Activated CD8-positive, alpha-beta memory T cell treated with anti-CD3 and anti-CD28 coated beads for 36 hours (primary cell): ENCODE results near the gene KLHL42. TPM values are rescaled to one million over a fixed set of nuclear protein-coding genes. Genes with fewer than 3 reads are reported as not detected.

Source experiments
- CTCF ChIA-PET: fragments of 350-600 bp; sonication (Branson Sonifier 250); formaldehyde crosslinking; loops from one replicate; lab custom pipeline; 2021; ENCODE audit warnings: antibody characterized with exemption; lab: Charles Lee
- POLR2A ChIA-PET: fragments of 350-600 bp; sonication (Branson Sonifier 250); formaldehyde crosslinking; loops from one replicate; lab custom pipeline; 2021; ENCODE audit warnings: antibody characterized with exemption; lab: Charles Lee
- total RNA-seq, 2 experiments: library from RNA; stranded (reverse); gene quantifications; one replicate each; pipeline ENCODE4 v1.2.3, GENCODE V29; 2021

KLHL42 gene
- total RNA-seq, 2 experiments from 2014 or later, result 15.0 to 15.2 TPM

DNA sequence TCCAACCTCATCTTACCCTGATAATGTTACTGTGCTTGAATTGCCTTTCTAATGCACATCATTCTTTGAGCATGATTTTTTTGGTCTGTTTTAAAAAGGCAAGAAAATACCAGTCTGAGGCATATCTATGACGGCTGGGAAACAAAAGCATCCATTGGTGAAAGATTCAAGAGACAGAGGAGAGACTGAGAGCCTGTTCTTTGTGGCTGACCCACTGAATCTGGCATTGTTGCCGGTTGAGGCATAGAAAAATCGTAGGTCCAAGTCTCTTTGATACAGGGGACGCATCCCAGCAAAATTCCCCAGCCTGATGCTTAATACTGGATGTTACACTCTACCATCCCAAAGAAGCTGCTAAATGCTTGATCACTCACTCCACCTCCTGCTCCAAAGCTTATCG is 2.9 kb upstream of the KLHL42 start:
- CTCF ChIA-PET, result interaction anchor here (1.0 to 1.2 kb wide), 2 partner anchors 17 to 45 kb away, joined by 3 to 4 read pairs; no protein-coding TSS in a partner anchor
- POLR2A ChIA-PET, result no interaction called here

DNA sequence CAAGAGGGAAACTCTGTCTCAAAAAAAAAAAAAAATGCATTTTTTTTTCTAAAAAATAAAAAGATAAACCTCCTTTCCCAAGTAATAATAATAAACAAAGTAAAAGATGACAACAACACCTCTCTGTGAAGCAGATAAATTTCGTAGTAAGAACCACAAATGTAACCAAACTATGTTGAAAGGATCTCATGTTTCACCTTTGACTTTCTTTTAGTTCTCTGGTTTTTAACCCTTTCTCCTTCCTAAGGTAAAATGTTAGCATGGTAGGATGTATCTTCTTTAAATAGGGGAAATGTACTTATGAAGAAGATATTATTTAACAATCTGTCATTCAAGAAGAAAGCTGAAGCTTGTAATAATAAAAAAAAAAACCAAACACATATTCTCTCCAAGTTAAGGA is 1.8 kb upstream of the KLHL42 start:
- POLR2A ChIA-PET, result interaction anchor here (0.7 kb wide), 1 partner anchor 95 kb away, joined by 3 read pairs; no protein-coding TSS in a partner anchor
- CTCF ChIA-PET, result no interaction called here

DNA sequence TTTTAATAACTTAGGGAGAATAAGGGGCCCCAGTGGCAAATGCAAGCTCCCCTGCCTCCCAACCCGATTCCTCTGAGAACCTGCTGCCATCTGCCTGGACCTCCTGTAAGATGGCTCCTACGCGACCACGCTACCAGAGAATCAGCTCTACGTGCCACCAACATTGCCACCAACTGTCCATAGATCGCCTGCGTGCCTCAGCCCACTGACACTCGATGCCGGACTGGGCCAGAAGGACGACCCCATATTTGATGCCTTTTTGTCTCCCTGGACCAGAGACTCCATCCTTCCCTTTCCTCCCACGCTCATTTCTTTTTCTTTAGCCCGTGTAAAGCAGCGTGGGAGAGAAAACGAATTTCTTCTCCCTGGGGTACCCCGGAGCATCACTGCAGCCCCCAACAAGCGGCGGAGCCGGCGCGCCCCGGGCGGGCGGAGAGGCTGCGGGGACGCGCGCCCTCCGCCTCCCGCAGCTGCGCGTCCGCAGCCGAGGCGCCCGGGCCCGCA is 565 bp upstream of the KLHL42 start:
- POLR2A ChIA-PET, result interaction anchor here (0.9 to 2.2 kb wide), 2 partner anchors 42 to 69 kb away, joined by 3 to 9 read pairs; partner anchors contain the start of gene MRPS35
- CTCF ChIA-PET, result interaction anchor here (0.7 to 2.6 kb wide), 3 partner anchors 9 to 1161 kb away, joined by 3 to 15 read pairs (median 3); no protein-coding TSS in a partner anchor

DNA sequence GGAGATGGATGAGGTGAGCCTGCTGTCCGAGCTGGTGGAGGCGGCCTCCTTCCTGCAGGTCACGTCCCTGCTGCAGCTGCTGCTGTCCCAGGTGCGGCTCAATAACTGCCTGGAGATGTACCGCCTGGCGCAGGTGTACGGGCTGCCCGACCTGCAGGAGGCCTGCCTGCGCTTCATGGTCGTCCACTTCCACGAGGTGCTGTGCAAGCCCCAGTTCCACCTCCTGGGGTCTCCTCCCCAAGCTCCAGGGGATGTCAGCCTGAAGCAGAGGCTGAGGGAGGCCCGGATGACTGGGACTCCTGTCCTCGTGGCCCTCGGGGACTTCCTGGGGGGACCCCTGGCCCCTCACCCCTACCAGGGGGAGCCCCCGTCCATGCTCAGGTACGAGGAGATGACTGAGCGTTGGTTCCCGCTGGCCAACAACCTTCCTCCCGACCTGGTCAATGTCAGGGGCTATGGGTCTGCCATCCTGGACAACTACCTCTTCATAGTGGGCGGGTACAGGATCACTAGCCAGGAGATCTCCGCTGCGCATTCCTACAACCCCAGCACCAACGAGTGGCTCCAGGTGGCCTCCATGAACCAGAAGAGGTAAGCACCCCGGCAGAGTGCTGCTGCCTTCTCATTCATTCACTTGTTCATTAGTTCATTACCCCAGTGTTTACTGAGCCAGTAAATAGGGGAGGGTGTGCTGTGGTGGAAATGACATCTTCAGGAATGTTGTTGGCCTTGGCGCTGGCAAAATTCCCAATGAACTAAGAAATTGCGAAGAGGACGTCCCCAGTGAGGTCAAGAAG is 777 bp downstream of the KLHL42 start:
- ChIA-PET POLR2A (interaction anchor here (2.2 kb wide), 1 partner anchor 41 kb away, joined by 9 read pairs; no protein-coding TSS in a partner anchor), CTCF (interaction anchor here (1.2 to 2.6 kb wide), 2 partner anchors 10 to 40 kb away, joined by 3 to 15 read pairs; no protein-coding TSS in a partner anchor)

DNA sequence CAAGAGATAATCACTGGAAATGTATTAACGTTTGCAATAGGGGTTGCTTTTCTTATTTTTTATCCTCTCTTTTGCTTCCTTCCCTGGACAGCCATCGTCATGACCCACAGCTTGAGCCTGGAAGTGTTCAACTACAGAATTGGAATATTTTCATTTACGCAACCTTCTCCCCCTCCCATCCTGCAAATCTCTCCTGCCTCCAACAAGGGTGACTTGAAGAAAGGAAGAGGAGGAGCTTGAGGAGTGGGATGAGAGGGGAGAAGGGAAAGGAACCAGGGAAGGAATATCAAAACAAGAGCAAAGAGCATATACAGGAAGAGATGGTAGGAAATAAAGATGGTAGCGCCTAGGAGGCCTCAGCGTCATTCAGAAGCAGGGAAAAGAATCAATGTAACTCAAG is 1.6 kb downstream of the KLHL42 start:
- CTCF ChIA-PET, result no interaction called here
- POLR2A ChIA-PET, result no interaction called here

DNA sequence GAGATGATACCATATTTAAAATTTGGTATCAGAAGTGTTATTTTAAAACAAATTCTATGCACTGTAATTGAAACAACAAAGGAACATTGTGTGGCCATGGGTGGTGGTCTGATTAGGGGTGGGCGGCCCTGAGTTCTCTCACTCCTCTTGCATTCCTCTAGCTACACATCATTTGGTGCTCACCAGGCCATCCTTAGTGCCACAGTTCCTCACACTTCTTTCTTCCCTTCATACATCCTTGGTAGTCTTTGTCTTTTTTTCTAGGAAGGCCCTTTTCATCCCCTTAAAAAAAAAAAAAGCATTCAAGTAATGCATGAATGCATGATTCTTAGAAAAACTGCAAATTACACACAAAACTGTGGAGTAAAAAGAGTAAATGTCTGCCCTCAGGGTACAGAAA is 2.4 kb downstream of the KLHL42 start:
- ChIA-PET CTCF (no interaction called here), POLR2A (no interaction called here)

DNA sequence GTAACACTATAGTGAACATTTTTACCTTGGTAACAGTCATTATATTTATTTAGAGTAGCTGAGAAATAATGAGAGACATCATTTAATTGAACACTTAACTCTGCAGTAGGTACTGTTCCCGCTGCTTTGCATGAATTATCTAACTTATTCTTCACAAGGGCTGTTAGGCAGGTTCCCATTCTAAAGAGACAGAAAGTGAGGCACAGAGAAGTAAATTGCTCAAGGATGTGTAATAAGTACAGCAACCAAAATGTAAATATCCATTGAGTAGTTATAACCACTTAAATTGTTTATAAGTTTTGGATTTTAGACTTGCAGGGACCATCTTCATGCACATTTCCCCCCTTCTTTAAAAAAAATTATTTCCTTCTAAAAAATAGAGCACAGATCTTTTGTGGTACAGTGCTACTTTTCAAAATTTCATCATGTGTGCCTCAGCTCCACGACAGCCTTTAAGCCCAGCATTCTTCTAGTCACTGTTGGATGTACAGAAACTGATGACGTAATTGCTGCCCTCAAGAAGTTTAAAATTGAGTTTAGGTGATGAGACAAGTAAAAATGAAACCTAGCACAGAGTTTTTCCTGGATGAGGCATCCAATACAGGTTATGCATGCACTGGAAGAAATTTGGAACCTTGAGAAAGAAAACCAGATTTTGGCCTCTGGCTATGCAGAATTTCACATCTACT is 6.0 kb downstream of the KLHL42 start:
- POLR2A ChIA-PET, result interaction anchor here (1.0 kb wide), 1 partner anchor 36 kb away, joined by 3 read pairs; no protein-coding TSS in a partner anchor
- CTCF ChIA-PET, result interaction anchor here (2.1 kb wide), 1 partner anchor 36 kb away, joined by 5 read pairs; no protein-coding TSS in a partner anchor

DNA sequence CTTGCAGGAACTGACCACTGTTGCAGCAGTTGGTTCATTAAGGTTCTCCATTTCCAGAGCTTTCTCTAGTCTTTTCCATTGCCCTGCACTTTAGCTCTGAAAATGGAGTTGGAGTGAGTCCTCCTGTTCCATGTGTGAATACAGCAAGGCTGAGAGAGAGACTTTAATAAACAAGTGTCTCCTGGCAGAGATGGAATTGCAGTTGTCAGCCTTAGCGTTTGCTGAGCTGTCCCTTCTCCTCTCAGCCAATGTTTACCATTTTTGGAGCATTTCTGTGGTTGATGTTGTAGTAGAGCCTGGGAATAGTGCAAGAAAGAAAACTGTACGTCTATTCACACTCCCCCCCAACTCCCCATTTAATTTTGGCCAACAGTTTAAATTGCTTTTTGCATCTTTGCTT is 7.5 kb downstream of the KLHL42 start:
- ChIA-PET POLR2A (interaction anchor here (0.6 kb wide), 1 partner anchor 15 kb away, joined by 5 read pairs; no protein-coding TSS in a partner anchor), CTCF (interaction anchor here (0.8 to 2.1 kb wide), 2 partner anchors 34 to 55 kb away, joined by 3 to 5 read pairs; no protein-coding TSS in a partner anchor)

DNA sequence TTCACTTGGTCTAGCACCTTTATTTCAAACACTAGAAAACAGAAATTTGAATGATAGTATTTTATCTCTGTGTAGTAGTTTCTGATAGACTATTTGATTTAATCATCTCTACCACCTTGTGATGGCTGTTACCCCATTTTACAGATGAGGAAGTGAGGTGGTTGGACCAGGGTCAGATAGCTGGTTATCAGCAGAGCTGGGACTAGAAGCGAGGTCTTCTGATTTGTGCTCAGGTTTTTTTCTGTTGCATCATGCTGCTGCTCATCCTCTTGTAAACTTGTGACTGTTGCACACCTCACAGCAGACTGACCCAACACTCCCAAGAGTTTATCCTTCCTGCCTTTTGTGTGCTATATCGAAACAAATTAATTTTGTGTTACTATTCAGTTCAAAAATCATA is 10.1 kb downstream of the KLHL42 start:
- CTCF ChIA-PET, result no interaction called here
- POLR2A ChIA-PET, result no interaction called here

DNA sequence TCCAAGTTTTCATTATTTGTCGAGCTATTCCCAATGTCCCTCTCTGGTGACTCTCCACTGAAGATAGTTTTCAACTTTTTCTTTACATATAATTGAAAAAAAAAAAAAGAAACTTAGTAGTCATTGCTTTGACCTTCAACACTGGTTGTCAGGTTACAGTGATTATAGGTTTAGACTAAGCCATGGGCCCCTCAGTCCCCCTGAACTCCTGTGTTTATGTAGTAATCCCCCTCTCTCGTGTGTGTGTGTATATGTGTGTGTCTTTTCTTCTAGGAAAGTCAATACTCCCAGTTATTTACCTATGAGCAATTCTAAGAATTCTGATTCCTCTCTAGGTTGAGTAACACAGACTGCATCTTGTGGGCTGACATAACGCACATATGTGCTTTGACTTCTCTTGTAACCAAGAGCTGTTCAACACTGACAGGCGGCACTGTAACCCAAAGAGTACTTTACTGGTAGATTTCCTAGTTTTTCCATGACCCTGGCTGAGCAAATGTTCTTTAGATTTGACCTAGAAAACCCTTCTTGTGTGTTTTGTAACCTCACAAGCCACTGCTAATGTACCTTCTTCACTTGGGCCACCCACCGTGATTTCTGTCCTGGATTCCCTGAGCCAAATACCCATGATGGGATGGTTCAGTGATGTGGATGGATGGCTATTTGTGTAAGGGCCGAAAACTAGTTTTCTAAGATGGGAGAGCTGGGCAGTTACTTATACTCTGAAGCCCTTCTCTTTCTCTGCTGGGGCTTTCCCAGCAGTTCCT is 15.0 kb downstream of the KLHL42 start:
- CTCF ChIA-PET, result interaction anchor here (0.6 kb wide), 1 partner anchor 36 kb away, joined by 4 read pairs; no protein-coding TSS in a partner anchor
- POLR2A ChIA-PET, result interaction anchor here (0.6 kb wide), 1 partner anchor 517 kb away, joined by 3 read pairs; no protein-coding TSS in a partner anchor

DNA sequence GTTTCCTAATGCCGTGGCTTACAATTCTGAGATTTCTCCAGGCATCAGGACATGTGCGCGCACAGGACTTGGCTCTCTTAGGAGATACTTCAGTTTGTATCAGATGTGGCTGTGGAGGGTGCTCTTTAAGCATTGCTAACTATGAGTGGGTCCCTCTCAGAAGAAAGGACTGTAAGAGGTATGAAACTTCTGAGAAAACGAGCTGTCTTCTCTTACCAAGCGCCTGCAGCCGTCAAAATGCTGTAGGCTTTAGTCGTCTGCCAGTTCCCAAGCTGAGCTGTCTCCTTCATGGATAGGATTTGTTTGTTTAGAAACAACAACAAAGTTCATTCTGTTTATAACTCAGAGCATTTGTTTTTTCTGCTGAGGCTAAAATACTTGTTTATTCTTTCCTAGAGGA is 16.1 kb downstream of the KLHL42 start:
- ChIA-PET CTCF (no interaction called here), POLR2A (no interaction called here)

DNA sequence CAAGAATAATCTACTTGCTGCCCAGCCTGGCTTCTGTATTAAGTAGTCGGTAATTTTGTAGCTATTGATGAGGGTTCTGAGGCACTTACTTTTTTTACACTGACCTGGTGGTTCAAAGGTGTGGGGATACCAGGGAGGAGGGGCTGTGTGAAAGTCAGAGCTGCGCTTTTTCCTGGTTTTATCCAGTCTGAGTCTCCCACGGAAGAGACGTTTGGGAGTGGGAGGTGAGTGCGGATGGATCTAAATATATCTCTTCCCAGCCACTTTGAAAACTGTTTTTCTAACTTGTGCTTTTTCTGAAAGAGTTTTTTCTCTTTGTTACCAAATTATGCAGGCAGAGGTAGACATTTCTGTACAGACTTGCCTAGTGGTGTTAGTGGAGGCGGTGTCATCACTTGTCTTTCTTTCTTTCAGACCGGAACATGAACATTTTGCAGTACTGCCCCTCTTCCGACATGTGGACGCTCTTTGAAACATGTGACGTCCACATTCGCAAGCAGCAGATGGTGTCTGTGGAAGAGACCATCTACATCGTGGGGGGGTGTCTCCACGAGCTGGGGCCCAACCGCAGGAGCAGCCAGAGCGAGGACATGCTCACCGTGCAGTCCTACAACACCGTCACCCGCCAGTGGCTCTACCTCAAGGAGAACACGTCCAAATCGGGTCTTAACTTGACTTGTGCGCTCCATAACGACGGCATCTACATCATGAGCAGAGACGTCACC is 17.4 kb downstream of the KLHL42 start:
- ChIA-PET POLR2A (no interaction called here), CTCF (no interaction called here)

DNA sequence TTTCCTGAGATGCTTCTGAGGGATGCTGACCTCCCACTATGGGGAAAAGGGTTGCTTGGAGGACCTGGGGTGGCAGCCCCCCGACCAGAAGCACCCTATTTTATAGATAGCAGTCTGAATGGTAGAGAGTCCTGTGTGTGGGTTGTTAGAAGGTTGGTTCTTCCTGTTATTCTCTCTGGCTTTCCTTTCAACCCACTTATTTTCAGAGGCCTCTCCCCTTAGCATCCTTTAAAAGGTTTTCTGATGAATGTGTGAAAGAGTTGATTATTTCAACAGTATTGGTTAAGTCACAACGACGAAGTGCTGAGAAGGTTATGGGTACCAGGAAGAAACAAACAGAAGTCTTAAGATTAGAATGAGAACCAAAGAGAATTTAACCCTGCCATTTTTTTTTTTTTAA is 20.8 kb downstream of the KLHL42 start:
- ChIA-PET CTCF (interaction anchor here (1.0 kb wide), 1 partner anchor 63 kb away, joined by 3 read pairs; no protein-coding TSS in a partner anchor), POLR2A (no interaction called here)

DNA sequence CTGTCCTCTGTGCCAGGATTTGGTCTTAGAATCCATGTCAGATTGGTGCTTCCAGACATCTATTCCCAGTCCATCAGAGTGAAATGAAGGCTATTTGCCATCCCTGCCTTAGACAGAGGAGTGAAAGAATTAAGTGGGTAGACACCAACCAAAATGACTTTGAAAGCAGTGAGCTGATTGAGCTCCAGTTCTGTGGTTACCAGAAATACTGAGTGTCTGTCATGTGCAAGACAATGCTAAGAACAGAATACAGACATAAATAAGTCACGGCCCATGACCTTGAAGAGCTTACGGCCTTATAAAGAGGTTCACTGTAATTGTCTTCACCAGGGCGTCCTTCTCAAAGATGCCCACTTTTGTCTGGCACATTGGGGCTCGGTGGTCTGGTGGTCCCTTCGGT is 21.6 kb downstream of the KLHL42 start:
- POLR2A ChIA-PET, result no interaction called here
- CTCF ChIA-PET, result no interaction called here

DNA sequence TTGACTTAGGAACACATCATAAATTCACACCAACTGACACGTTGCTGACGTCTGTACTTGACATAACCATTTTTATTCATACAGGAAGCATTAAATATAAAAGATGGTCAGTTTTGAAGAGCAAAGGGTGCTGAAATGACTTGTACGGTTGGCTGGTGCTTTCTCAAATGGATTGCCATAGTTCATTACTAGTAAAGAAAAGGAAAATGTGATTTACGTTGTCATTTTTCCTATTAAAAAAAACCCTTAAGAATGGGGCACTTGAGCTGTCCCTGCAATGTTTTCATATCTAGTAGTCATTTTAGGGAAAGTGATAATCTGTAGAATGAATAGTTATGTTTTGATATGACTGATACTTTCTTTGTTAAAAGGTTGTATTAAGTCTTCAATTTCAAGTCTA is 22.5 kb downstream of the KLHL42 start:
- POLR2A ChIA-PET, result interaction anchor here (0.6 to 1.1 kb wide), 3 partner anchors 15 to 107 kb away, joined by 4 to 8 read pairs (median 5); no protein-coding TSS in a partner anchor
- CTCF ChIA-PET, result no interaction called here

DNA sequence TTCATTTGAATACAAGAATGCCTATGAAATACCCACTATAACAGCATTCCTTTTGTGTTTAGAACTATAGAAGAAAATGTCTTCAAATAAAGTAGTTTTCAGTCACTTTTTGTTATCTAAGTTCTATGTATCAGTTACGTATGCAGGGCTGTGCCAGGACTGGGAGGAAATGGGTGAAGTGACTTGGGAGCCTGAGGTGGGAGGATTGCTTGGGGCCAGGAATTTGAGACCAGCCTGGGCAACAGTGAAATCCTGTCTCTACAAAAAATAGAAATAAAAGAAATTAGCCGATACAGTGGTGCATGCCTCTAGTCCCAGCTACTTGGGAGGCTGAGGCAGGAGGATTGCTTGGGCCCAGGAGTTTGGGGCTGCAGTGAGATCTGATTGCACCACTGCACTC is 22.9 kb downstream of the KLHL42 start:
- ChIA-PET CTCF (no interaction called here), POLR2A (interaction anchor here (0.6 to 1.1 kb wide), 3 partner anchors 15 to 107 kb away, joined by 4 to 8 read pairs (median 5); no protein-coding TSS in a partner anchor)

DNA sequence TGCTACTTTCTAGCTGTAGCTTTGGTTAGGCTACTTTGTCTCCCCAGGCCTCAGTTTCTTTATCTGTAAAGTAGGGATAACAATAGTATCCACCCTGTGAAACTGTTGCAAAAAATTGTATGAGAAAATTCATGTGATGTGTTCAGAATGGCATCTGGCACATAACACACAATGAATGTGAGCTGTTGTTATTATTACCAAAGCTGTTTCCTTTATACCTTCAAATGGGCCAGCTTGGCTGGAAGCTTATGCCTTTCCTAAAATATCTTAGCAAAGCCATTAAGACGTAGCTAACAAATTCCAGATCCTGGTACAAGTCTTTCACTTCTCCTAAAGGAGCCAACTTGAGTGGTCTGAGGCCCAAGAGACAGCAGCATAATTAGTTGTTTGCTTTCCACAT is 25.2 kb downstream of the KLHL42 start:
- ChIA-PET POLR2A (no interaction called here), CTCF (interaction anchor here (1.4 kb wide), 1 partner anchor 17 kb away, joined by 6 read pairs; no protein-coding TSS in a partner anchor)

DNA sequence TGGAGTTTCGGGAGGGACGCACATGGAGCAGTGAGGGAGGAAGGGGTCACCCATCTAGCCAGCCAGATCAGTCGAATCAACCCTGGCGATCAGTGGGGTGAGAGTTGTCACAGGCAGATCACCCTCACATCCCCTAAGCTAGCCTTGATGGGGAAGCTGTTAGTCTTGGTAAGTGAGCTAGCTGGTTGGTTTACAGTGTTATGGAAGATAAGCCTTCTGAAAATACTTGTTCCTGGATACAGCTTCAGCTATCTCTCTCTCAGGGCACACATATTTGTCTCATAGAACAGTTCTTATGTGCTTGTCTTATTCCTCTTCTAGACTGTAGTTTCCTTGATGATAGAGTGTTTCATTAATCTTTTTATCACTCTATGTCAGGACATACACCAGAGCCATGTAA is 26.2 kb downstream of the KLHL42 start:
- CTCF ChIA-PET, result interaction anchor here (1.4 kb wide), 1 partner anchor 16 kb away, joined by 6 read pairs; no protein-coding TSS in a partner anchor
- POLR2A ChIA-PET, result interaction anchor here (0.5 kb wide), 1 partner anchor 137 kb away, joined by 4 read pairs; no protein-coding TSS in a partner anchor
